Measurements from ENCODE around the gene ENTPD2.

ENTPD2 gene

GRCh38 chr9:137082925-137083290 lies 29.0 kb upstream of the ENTPD2 start:
- DNase-seq (ENCODE audit: extremely low spot score): no peak
- TF ChIP-seq ARNT (IDR thresholded peaks at IDR 0.05): no peak
- no peak for TF ChIP-seq CTBP1 (IDR thresholded peaks at IDR 0.05; ENCODE audit: borderline replicate concordance)
- no peak for TF ChIP-seq HDGF (IDR thresholded peaks at IDR 0.05; ENCODE audit: borderline replicate concordance)
- TF ChIP-seq SP1 (IDR thresholded peaks at IDR 0.05): no peak
- no peak for TF ChIP-seq ELF4 (IDR thresholded peaks at IDR 0.05)
- TF ChIP-seq ZNF384 (IDR thresholded peaks at IDR 0.05): no peak
- ChIA-PET CTCF (no interaction called here), POLR2A (interaction anchor here (1.9 kb wide), 1 partner anchor 12 kb away, joined by 7 read pairs; the partner anchor contains the start of gene SAPCD2)

GRCh38 chr9:137082222-137082924 lies 28.5 kb upstream of the ENTPD2 start:
- POLR2A ChIA-PET: interaction anchor here (1.1 to 1.9 kb wide), 2 partner anchors 12 to 48 kb away, joined by 3 to 7 read pairs; partner anchors contain the start of gene SAPCD2
- CTCF ChIA-PET: interaction anchor here (1.8 kb wide), 1 partner anchor 15 kb away, joined by 5 read pairs; no protein-coding TSS in a partner anchor
- no peak for DNase-seq (ENCODE audit: extremely low spot score)
- TF ChIP-seq LEF1 (IDR thresholded peaks at IDR 0.05; ENCODE audit: borderline replicate concordance): no peak
- no peak for TF ChIP-seq ARNT (IDR thresholded peaks at IDR 0.05)
- no peak for TF ChIP-seq ZNF384 (IDR thresholded peaks at IDR 0.05)
- TF ChIP-seq FOXA1 (IDR thresholded peaks at IDR 0.05): no peak
- TF ChIP-seq FOXK2 (IDR thresholded peaks at IDR 0.05): no peak
- TF ChIP-seq ELF4 (IDR thresholded peaks at IDR 0.05): no peak
- TF ChIP-seq NFRKB (IDR thresholded peaks at IDR 0.05): no peak
- TF ChIP-seq SP1 (IDR thresholded peaks at IDR 0.05): no peak
- no peak for TF ChIP-seq CTBP1 (IDR thresholded peaks at IDR 0.05; ENCODE audit: borderline replicate concordance)
- TF ChIP-seq TARDBP (IDR thresholded peaks at IDR 0.05): no peak
- no peak for TF ChIP-seq HDGF (IDR thresholded peaks at IDR 0.05; ENCODE audit: borderline replicate concordance)
- no peak for TF ChIP-seq PKNOX1 (IDR thresholded peaks at IDR 0.05)
- TF ChIP-seq SUZ12 (IDR thresholded peaks at IDR 0.05): no peak
- no peak for TF ChIP-seq BHLHE40 (IDR thresholded peaks at IDR 0.05; ENCODE audit: borderline replicate concordance)
- no peak for TF ChIP-seq L3MBTL2 (conservative IDR thresholded peaks at IDR 0.05)
- no peak for TF ChIP-seq FOXM1 (IDR thresholded peaks at IDR 0.05; ENCODE audit: borderline replicate concordance)

GRCh38 chr9:137080260-137081122 lies 26.6 kb upstream of the ENTPD2 start:
- ChIA-PET CTCF (interaction anchor here (0.7 to 1.8 kb wide), 2 partner anchors 13 to 219 kb away, joined by 4 to 5 read pairs; no protein-coding TSS in a partner anchor), POLR2A (no interaction called here)
- TF ChIP-seq L3MBTL2 (conservative IDR thresholded peaks at IDR 0.05): no peak
- TF ChIP-seq BHLHE40 (IDR thresholded peaks at IDR 0.05; ENCODE audit: borderline replicate concordance): no peak
- no peak for TF ChIP-seq SP1 (IDR thresholded peaks at IDR 0.05)
- TF ChIP-seq HDGF (IDR thresholded peaks at IDR 0.05; ENCODE audit: borderline replicate concordance): no peak
- DNase-seq (ENCODE audit: extremely low spot score): no peak

- DNase-seq (ENCODE audit: extremely low spot score): no peak
Measured at GRCh38 chr9:137079401-137079787, 25.5 kb upstream of the ENTPD2 start.

GRCh38 chr9:137078701-137079400 lies 25.0 kb upstream of the ENTPD2 start:
- ChIA-PET CTCF (no interaction called here), POLR2A (no interaction called here)
- DNase-seq (ENCODE audit: extremely low spot score): no peak
- TF ChIP-seq ARNT (IDR thresholded peaks at IDR 0.05) (no peak), CTBP1 (IDR thresholded peaks at IDR 0.05; ENCODE audit: borderline replicate concordance) (no peak), PKNOX1 (IDR thresholded peaks at IDR 0.05) (no peak), LEF1 (IDR thresholded peaks at IDR 0.05; ENCODE audit: borderline replicate concordance) (no peak), NFRKB (IDR thresholded peaks at IDR 0.05) (no peak), ZNF384 (IDR thresholded peaks at IDR 0.05) (no peak), L3MBTL2 (conservative IDR thresholded peaks at IDR 0.05) (no peak), SP1 (IDR thresholded peaks at IDR 0.05) (no peak), FOXM1 (IDR thresholded peaks at IDR 0.05; ENCODE audit: borderline replicate concordance) (no peak), FOXK2 (IDR thresholded peaks at IDR 0.05) (no peak), SUZ12 (IDR thresholded peaks at IDR 0.05) (no peak)

More at GRCh38 chr9:137079401-137079787, 25.5 kb upstream of the ENTPD2 start:
- CTCF ChIA-PET: no interaction called here
- POLR2A ChIA-PET: no interaction called here
- TF ChIP-seq PKNOX1 (IDR thresholded peaks at IDR 0.05): no peak
- TF ChIP-seq FOXA1 (IDR thresholded peaks at IDR 0.05): no peak
- TF ChIP-seq HDGF (IDR thresholded peaks at IDR 0.05; ENCODE audit: borderline replicate concordance): no peak
- TF ChIP-seq NFRKB (IDR thresholded peaks at IDR 0.05): no peak
- TF ChIP-seq TARDBP (IDR thresholded peaks at IDR 0.05): no peak
- no peak for TF ChIP-seq FOXM1 (IDR thresholded peaks at IDR 0.05; ENCODE audit: borderline replicate concordance)
- no peak for TF ChIP-seq ZNF384 (IDR thresholded peaks at IDR 0.05)
- TF ChIP-seq ARNT (IDR thresholded peaks at IDR 0.05): no peak
- TF ChIP-seq CTBP1 (IDR thresholded peaks at IDR 0.05; ENCODE audit: borderline replicate concordance): no peak
- no peak for TF ChIP-seq SP1 (IDR thresholded peaks at IDR 0.05)
- no peak for TF ChIP-seq L3MBTL2 (conservative IDR thresholded peaks at IDR 0.05)
- no peak for TF ChIP-seq BHLHE40 (IDR thresholded peaks at IDR 0.05; ENCODE audit: borderline replicate concordance)

All from HEK293T (cell line).